SK-N-SH (cell line): ENCODE measurements around the gene ULBP2. TPM values are rescaled to one million over a fixed set of nuclear protein-coding genes. Genes with fewer than 3 reads are reported as not detected.

ENCODE experiments used
- CTCF ChIA-PET: fragments of 300-600, 350-600 bp; formaldehyde crosslinking; extraction: SDS; loops from one replicate; lab custom pipeline; 2021; lab: Yijun Ruan, JAX
- POLR2A ChIA-PET: fragments of 350-600 bp; sonication (Branson Sonifier 250); formaldehyde crosslinking; extraction: SDS; loops from one replicate; lab custom pipeline; 2020; ENCODE audit warnings: antibody characterized with exemption, inconsistent platforms; lab: Yijun Ruan, JAX
- DNase-seq: peaks from one replicate; pipeline ENCODE4 v3.0.0; 2012
- H2AFZ ChIP-seq: fragments of 200-600 bp; sonication (generic); 2 replicates; pipeline ENCODE4 v1.8.1; 2016; ENCODE audit warnings: antibody characterized with exemption, mild to moderate bottlenecking, low read depth
- H3F3A ChIP-seq: fragments of 200-600 bp; sonication (generic); replicated peaks from 2 replicates; pipeline ENCODE3; 2016; ENCODE audit warnings: antibody characterized with exemption, mild to moderate bottlenecking; ENCODE audit not compliant: insufficient read depth
- H3K27ac ChIP-seq, 2 experiments: fragments of 200-500 bp in 1 of 2; fragments of 200-600 bp in 1 of 2; sonication (Bioruptor generic) in 1 of 2; sonication (generic), shearing (Covaris generic) in 1 of 2; 2 replicates each; pipeline versions ENCODE4 v1.5.1 to v1.6.1; 2014 to 2016; ENCODE audit warnings: low read depth in 2 of 2, inconsistent platforms in 1 of 2, low read length in 1 of 2, mild to moderate bottlenecking in 1 of 2, mixed read lengths in 1 of 2
- H3K27me3 ChIP-seq: fragments of 200-600 bp; sonication (generic), shearing (Covaris generic); 2 replicates; pipeline ENCODE4 v1.6.1; 2016; ENCODE audit warnings: mixed run types; ENCODE audit not compliant: insufficient read depth
- H3K36me3 ChIP-seq, 2 experiments: fragments of 200-500 bp in 1 of 2; fragments of 200-600 bp in 1 of 2; sonication (Bioruptor generic) in 1 of 2; sonication (generic) in 1 of 2; replicated peaks in 1 of 2; 2 replicates each; pipeline versions ENCODE3 to v1.5.1; 2014 to 2016; ENCODE audit warnings: low read length in 1 of 2, mild to moderate bottlenecking in 1 of 2; ENCODE audit not compliant: insufficient read depth in 2 of 2, control insufficient read depth in 1 of 2
- H3K4me1 ChIP-seq, 2 experiments: fragments of 200-500 bp in 1 of 2; fragments of 200-600 bp in 1 of 2; sonication (Bioruptor generic) in 1 of 2; sonication (generic), shearing (Covaris generic) in 1 of 2; 2 replicates each; pipeline versions ENCODE4 v1.5.1 to v1.6.1; 2014 to 2016; ENCODE audit warnings: low read depth in 1 of 2, low read length in 1 of 2, mixed run types in 1 of 2; ENCODE audit not compliant: insufficient read depth in 2 of 2, control insufficient read depth in 1 of 2
- H3K4me2 ChIP-seq: fragments of 200-600 bp; sonication (generic), shearing (Covaris generic); 2 replicates; pipeline ENCODE4 v1.6.1; 2017; ENCODE audit warnings: mixed run types
- H3K4me3 ChIP-seq, 2 experiments: fragments of 200-500 bp in 1 of 2; fragments of 200-600 bp in 1 of 2; sonication (Bioruptor generic) in 1 of 2; sonication (generic), shearing (Covaris generic) in 1 of 2; 2 replicates each; pipeline versions ENCODE4 v1.5.1 to v1.8.1; 2014 to 2016; ENCODE audit warnings: low read depth in 2 of 2, inconsistent platforms in 1 of 2, low read length in 1 of 2, mild to moderate bottlenecking in 1 of 2, mixed read lengths in 1 of 2, moderate library complexity in 1 of 2
- H3K79me2 ChIP-seq: fragments of 200-600 bp; sonication (generic); 2 replicates; pipeline ENCODE4 v1.8.1; 2017; ENCODE audit warnings: mild to moderate bottlenecking; ENCODE audit not compliant: insufficient read depth
- H3K9ac ChIP-seq: fragments of 200-600 bp; sonication (generic); 2 replicates; pipeline ENCODE4 v1.6.1; 2017; ENCODE audit warnings: mixed run types
- H3K9me2 ChIP-seq: fragments of 200-600 bp; sonication (generic); 2 replicates; pipeline ENCODE4 v1.6.1; 2017; ENCODE audit warnings: mixed run types
- H3K9me3 ChIP-seq: fragments of 200-600 bp; sonication (generic); 2 replicates; pipeline ENCODE4 v1.6.1; 2017; ENCODE audit warnings: mixed run types, mild to moderate bottlenecking, moderate library complexity
- H4K20me1 ChIP-seq: fragments of 200-600 bp; sonication (generic); 2 replicates; pipeline ENCODE4 v1.6.1; 2017; ENCODE audit warnings: mild to moderate bottlenecking, mixed run types; ENCODE audit not compliant: insufficient read depth
- EP300 ChIP-seq, 2 experiments: IDR thresholded peaks; 2 replicates each; pipeline versions ENCODE4 v1.4.0 to v1.6.1; 2012; ENCODE audit warnings: borderline replicate concordance in 1 of 2, low read depth in 1 of 2, low read length in 1 of 2
- EZH2phosphoT487 ChIP-seq: fragments of 200-600 bp; sonication (generic); IDR thresholded peaks from 2 replicates; pipeline ENCODE4 v1.6.1; 2017; ENCODE audit warnings: low read depth, mixed run types, mild to moderate bottlenecking, antibody characterized with exemption, moderate library complexity, borderline replicate concordance
- FOSL2 ChIP-seq: IDR thresholded peaks from 2 replicates; pipeline ENCODE4 v1.4.0; 2012; ENCODE audit warnings: low read depth, mild to moderate bottlenecking, moderate library complexity, borderline replicate concordance
- JUND ChIP-seq: IDR thresholded peaks from 2 replicates; pipeline ENCODE4 v1.4.0; 2012
- MEF2A ChIP-seq: IDR thresholded peaks from 2 replicates; pipeline ENCODE4 v1.4.0; 2012; ENCODE audit warnings: low read depth, borderline replicate concordance
- RAD21 ChIP-seq: IDR thresholded peaks from 2 replicates; pipeline ENCODE4 v1.6.1; 2012; ENCODE audit warnings: mild to moderate bottlenecking, low read length
- RCOR1 ChIP-seq: fragments of 150-350 bp; IDR thresholded peaks from 2 replicates; pipeline ENCODE4 v1.6.1; 2017; ENCODE audit warnings: antibody characterized with exemption, low read length
- REST ChIP-seq: IDR thresholded peaks from 2 replicates; pipeline ENCODE4 v1.6.1; 2012; ENCODE audit warnings: mild to moderate bottlenecking, low read depth, low read length, moderate library complexity
- RFX5 ChIP-seq: IDR thresholded peaks from 2 replicates; pipeline ENCODE4 v1.6.1; 2012; ENCODE audit warnings: mild to moderate bottlenecking, improper control_type of control experiment, low read length
- RXRA ChIP-seq: IDR thresholded peaks from 2 replicates; pipeline ENCODE4 v1.4.0; 2012; ENCODE audit warnings: low read depth, mild to moderate bottlenecking, borderline replicate concordance
- SIN3A ChIP-seq: IDR thresholded peaks from 2 replicates; pipeline ENCODE4 v1.6.1; 2012; ENCODE audit warnings: low read depth, mild to moderate bottlenecking, low read length, moderate library complexity, borderline replicate concordance
- SMC3 ChIP-seq: IDR thresholded peaks from 2 replicates; pipeline ENCODE4 v1.6.1; 2012; ENCODE audit warnings: low read depth, low read length, improper control_type of control experiment
- TAF1 ChIP-seq: IDR thresholded peaks from 2 replicates; pipeline ENCODE4 v1.6.1; 2012; ENCODE audit warnings: low read depth, mild to moderate bottlenecking, low read length, moderate library complexity, borderline replicate concordance
- TCF12 ChIP-seq: IDR thresholded peaks from 2 replicates; pipeline ENCODE4 v1.4.0; 2012
- USF2 ChIP-seq: fragments of 150-350 bp; IDR thresholded peaks from 2 replicates; pipeline ENCODE4 v1.6.1; 2017; ENCODE audit warnings: antibody characterized with exemption, low read length, low read depth, borderline replicate concordance
- WGBS: methylation state at CpG from one replicate; pipeline ENCODE4 v1.1.6; 2017; ENCODE audit warnings: low lambda C conversion rate; 5-methylcytosine and 5-hydroxymethylcytosine counted together
- polyA plus RNA-seq, 3 experiments: library from polyadenylated mRNA; depleted of rRNA; stranded (reverse); fragments of >200 nt; gene quantifications; 2 replicates each; pipeline ENCODE4 v1.2.3, GENCODE V29; 2012
- TF ChIP-seq, protein P1 (sequence below): fragments of 200-600 bp; sonication (generic); IDR thresholded peaks from 2 replicates; pipeline ENCODE4 v1.6.1; 2017; ENCODE audit warnings: antibody characterized with exemption, mild to moderate bottlenecking, moderate library complexity
- TF ChIP-seq, protein P2 (sequence below): IDR thresholded peaks from 2 replicates; pipeline ENCODE4 v1.4.0; 2012; ENCODE audit warnings: low read depth, borderline replicate concordance
- TF ChIP-seq, protein P3 (sequence below): IDR thresholded peaks from 2 replicates; pipeline ENCODE4 v1.4.0; 2012; ENCODE audit warnings: low read depth

ULBP2 gene
- polyA plus RNA-seq, 1 of the 3 experiments (the other 2 are of a cell fraction), result 5.0 TPM

- ChIA-PET POLR2A (no interaction called here), CTCF (no interaction called here)
- no peak overlapping the region for H3K27ac ChIP-seq
- whole genome bisulfite sequencing, result 31% methylated on average over 3 of the region's 3 CpGs
- H3K9me2 ChIP-seq, result no peaks in the 10 kb centered on the region
- no peak overlapping the region for H3K4me2 ChIP-seq
- no peaks in the 10 kb centered on the region for H4K20me1 ChIP-seq
- TF ChIP-seq EP300 (IDR thresholded peaks at IDR 0.05; ENCODE audit: borderline replicate concordance in 1 of 2, low read depth in 1 of 2, low read length in 1 of 2) (no peak), RFX5 (no peak), JUND (no peak), SMC3 (no peak), EZH2phosphoT487 (no peak), RCOR1 (no peak), MEF2A (no peak), FOSL2 (no peak), RXRA (no peak), SIN3A (no peak)
- H3K27me3 ChIP-seq, result peaks cover 30% of the 10 kb centered on the region
- H3K36me3 ChIP-seq, result no peaks in the 10 kb centered on the region
- H3K4me1 ChIP-seq, result peaks cover 0 to 2% of the 10 kb centered on the region in 2 experiments; a peak in 1 of 4 replicates
- H3F3A ChIP-seq, result peaks cover 7% of the 10 kb centered on the region
- DNase-seq, result no peak
- no peak overlapping the region for H3K9ac ChIP-seq
- no peaks in the 10 kb centered on the region for H3K9me3 ChIP-seq
- no peaks in the 10 kb centered on the region for H3K79me2 ChIP-seq
- no peak overlapping the region for H3K4me3 ChIP-seq
- no peak overlapping the region for H2AFZ ChIP-seq
These were observed 8.4 kb upstream of the ULBP2 start for GRCh38 chr6:149933461-149933860.

DNA sequence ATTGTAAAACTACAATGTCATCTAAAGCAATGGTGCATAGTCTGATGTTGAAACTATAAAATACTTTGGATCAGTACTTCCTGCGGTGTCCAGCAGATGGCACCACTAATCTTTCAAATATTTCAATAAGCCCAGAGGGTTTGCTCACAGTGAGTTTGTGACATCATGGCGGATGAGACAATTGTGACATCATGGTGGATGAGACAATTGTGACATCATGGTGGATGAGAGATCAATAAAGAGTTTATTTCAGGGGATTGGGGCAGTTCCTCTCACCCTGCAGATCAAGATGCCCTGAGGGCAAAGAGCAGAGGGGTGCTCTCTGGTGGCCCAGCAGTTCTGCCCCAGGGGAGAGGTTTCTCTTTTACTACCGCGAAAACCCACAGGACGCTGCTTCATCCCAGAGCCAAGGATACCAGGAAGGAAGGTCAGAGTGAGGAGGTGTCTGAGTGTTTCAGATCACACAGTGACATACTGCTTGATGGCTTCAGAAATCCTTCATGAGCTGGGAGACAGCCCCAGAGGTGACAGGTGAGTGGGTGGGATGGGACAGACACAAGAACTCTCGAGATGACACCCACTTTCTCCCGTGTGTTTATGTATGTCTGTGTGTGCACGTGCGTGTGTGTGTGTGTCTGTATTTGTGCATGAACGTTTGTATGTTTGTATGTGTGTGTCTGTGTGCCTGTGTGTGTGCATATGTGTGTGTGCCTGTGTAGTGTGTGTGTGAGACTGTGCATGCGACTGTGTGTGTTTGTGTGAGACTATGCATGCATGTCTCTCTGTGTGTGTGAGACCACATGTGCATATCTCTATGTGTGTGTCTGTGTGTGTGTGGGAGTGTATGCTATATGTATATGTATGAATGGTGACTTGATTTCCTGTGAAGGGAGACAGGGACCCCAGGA, 7.3 kb upstream of the ULBP2 start:
- peaks cover 40% of the 10 kb centered on the region for H3K27me3 ChIP-seq
- H3K9ac ChIP-seq, result no peak overlapping the region
- peak; percentile 57 for DNase-seq
- CTCF ChIA-PET, result interaction anchor here (0.6 to 2.1 kb wide), 7 partner anchors 9 to 92 kb away, joined by 3 to 11 read pairs (median 3); no protein-coding TSS in a partner anchor
- H2AFZ ChIP-seq, result no peak overlapping the region
- no peak overlapping the region for H3K4me2 ChIP-seq
- H3F3A ChIP-seq, result peaks cover 7% of the 10 kb centered on the region
- no peaks in the 10 kb centered on the region for H4K20me1 ChIP-seq
- H3K79me2 ChIP-seq, result no peaks in the 10 kb centered on the region
- POLR2A ChIA-PET, result no interaction called here
- H3K27ac ChIP-seq, result no peak overlapping the region
- 1% methylated on average over 10 of the region's 11 CpGs for WGBS
- no peaks in the 10 kb centered on the region for H3K9me2 ChIP-seq
- H3K4me3 ChIP-seq, result no peak overlapping the region; a peak in 1 of 4 replicates
- no peaks in the 10 kb centered on the region for H3K9me3 ChIP-seq
- peaks cover 0 to 6% of the 10 kb centered on the region in 2 experiments; a peak in 1 of 4 replicates for H3K4me1 ChIP-seq
- no peaks in the 10 kb centered on the region for H3K36me3 ChIP-seq
- no peak for TF ChIP-seq USF2
- peak; percentile 82 for TF ChIP-seq RAD21
- TF ChIP-seq, protein P1, sequence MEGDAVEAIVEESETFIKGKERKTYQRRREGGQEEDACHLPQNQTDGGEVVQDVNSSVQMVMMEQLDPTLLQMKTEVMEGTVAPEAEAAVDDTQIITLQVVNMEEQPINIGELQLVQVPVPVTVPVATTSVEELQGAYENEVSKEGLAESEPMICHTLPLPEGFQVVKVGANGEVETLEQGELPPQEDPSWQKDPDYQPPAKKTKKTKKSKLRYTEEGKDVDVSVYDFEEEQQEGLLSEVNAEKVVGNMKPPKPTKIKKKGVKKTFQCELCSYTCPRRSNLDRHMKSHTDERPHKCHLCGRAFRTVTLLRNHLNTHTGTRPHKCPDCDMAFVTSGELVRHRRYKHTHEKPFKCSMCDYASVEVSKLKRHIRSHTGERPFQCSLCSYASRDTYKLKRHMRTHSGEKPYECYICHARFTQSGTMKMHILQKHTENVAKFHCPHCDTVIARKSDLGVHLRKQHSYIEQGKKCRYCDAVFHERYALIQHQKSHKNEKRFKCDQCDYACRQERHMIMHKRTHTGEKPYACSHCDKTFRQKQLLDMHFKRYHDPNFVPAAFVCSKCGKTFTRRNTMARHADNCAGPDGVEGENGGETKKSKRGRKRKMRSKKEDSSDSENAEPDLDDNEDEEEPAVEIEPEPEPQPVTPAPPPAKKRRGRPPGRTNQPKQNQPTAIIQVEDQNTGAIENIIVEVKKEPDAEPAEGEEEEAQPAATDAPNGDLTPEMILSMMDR, result peak; percentile 78
- no peak for TF ChIP-seq TCF12
- no peak for TF ChIP-seq RXRA
- TF ChIP-seq SIN3A, result no peak
- TF ChIP-seq REST, result no peak
- TF ChIP-seq TAF1, result no peak
- peak; percentile 63 for TF ChIP-seq SMC3
- TF ChIP-seq, protein P2, sequence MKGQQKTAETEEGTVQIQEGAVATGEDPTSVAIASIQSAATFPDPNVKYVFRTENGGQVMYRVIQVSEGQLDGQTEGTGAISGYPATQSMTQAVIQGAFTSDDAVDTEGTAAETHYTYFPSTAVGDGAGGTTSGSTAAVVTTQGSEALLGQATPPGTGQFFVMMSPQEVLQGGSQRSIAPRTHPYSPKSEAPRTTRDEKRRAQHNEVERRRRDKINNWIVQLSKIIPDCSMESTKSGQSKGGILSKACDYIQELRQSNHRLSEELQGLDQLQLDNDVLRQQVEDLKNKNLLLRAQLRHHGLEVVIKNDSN, result no peak
- TF ChIP-seq, protein P3, sequence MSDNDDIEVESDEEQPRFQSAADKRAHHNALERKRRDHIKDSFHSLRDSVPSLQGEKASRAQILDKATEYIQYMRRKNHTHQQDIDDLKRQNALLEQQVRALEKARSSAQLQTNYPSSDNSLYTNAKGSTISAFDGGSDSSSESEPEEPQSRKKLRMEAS, result no peak
- TF ChIP-seq RFX5, result no peak
